ENCODE results near the gene ITGA5.

Gene ITGA5

DNA sequence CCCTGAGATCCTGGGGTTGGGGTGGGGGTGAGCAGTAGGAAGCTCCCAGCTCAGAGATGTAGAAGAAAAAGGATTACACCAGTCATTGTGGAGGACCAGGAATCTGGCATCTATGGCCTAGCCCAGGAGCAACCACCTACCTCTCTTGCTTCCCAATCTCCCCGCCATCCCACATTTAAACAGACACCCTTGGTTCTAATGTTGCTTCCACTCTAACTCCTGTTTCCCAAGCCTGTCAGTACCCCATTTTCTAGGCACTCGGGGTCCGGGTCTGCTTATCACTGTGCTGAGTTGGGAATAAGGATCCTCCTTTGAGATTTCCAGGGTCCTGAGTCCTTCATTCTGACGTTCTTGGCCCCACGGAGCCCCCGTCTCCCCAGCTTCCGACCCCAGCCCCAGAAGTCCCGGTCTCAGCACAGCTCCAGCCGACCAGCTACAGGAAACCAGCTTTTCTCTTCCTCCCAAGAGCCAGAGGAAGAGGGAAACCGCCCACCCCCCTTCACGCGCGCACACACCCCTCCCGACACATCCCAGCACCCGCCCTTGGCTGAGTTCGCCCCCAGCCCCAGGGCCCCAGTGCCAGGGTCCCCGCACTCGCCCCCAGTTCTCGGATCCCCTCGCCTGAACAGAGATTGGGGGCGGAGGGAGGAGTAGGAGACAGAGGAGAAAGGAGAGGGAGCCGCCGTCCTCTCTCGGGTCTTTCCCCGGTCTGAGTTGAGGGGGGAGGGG, 1.2 kb downstream of the ITGA5 start:
- Histone ChIP-seq H3K9me3 (ENCODE audit: control insufficient read depth in 1 of 2, low read length in 2 of 2) (no peaks in the 10 kb centered on the region), H3K27me3 (ENCODE audit: low read depth, low read length) (no peaks in the 10 kb centered on the region), H3K4me3 (ENCODE audit: low read depth in 1 of 2, low read length in 2 of 2) (peak overlapping the region; percentile 71 to 88), H3K27ac (ENCODE audit: low read length) (peak overlapping the region; percentile 95), H3K36me3 (ENCODE audit: control insufficient read depth in 1 of 2, insufficient read depth in 2 of 2, low read length in 2 of 2) (peaks cover 4 to 36% of the 10 kb centered on the region in 2 donors), H3K4me1 (ENCODE audit: control insufficient read depth in 1 of 2, insufficient read depth in 2 of 2, low read length in 2 of 2) (peaks cover 9 to 51% of the 10 kb centered on the region in 2 donors)

DNA sequence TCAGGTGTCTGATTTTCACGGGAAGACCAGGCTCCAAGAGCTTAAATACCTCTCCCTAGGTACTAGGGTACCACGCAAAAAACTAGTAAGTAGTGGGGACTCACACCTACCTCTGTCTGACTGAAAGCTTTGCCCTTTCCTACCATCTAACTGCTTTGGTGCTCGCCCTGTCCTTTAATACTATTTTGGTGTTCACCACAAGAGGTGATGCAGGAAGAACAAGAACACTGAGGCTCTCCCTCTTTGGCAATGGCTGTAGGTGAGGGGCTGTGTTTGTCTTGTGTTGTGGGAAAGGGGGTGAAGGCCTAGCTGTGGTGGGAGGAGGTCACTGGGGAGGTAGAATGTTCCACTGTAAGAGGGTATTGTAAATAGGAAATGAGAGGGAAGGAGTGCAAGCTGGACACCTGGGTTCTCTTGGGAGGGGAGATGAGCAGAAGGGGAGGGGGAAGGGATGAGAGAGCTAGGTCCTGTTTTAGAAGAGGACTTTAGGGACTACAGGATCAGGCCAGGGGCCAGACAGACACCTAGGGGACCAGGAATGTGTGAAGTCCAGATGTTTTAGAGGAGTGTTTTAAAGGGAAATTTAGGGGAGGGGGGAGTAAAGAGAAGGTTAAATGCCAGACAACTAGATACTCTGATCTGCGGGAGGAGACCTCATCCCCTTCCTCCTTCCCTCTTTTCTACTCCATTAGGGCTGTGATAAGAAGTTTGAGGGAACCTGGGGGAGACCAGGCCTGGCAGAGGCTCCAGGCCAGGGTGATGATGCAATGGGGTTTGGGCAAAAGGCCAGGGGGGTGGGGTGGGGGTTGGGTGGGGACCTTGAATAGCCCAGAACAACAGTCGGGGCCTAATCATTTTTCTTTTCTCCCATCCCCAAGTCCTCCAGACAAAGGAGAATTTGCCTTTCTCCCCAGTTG, 2.1 kb downstream of the ITGA5 start:
- Histone ChIP-seq H3K9me3 (ENCODE audit: control insufficient read depth in 1 of 2, low read length in 2 of 2) (no peaks in the 10 kb centered on the region), H3K4me1 (ENCODE audit: control insufficient read depth in 1 of 2, insufficient read depth in 2 of 2, low read length in 2 of 2) (peaks cover 10 to 59% of the 10 kb centered on the region in 2 donors), H3K27ac (ENCODE audit: low read length) (peak overlapping the region; percentile 95), H3K27me3 (ENCODE audit: low read depth, low read length) (no peaks in the 10 kb centered on the region), H3K36me3 (ENCODE audit: control insufficient read depth in 1 of 2, insufficient read depth in 2 of 2, low read length in 2 of 2) (peaks cover 4 to 36% of the 10 kb centered on the region in 2 donors), H3K4me3 (ENCODE audit: low read depth in 1 of 2, low read length in 2 of 2) (peak overlapping the region; percentile 71 to 88)

DNA sequence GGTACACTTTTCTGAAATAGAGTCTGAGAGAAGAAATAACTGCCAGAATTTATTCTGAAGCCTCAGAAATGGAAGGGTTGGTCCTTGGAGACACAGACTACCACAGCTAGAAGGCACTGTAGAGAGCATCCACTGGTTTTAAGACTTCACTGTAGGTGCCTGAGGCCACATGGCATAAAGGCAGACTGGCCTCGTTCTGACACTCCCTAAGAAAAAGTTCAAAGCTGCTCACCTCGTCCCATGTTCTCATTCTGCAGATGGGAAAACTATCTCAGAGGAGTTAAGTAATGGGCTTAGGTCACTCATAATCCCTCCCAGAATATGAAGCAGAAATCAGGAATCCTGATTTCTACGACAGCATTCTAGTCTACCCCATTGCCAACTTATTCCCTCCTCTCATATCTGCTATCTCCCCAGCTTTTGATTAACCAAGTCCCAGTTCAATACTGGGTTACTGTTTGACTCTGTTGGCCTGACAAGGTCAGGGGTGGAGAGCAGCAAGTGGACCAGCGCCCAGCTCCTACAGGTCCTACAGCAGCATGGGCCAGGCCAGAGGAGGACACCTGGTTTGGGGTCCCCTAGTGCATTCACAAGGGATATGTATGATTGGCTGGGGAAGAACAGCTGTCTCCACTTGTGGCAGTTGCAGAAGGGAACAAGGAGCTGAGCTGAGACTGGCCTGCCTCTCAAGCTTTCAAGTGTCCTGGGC, 3.7 kb downstream of the ITGA5 start:
- peaks cover 3 to 60% of the 10 kb centered on the region in 2 donors for H3K4me1 ChIP-seq (ENCODE audit: control insufficient read depth in 1 of 2, insufficient read depth in 2 of 2, low read length in 2 of 2)
- no peaks in the 10 kb centered on the region for H3K27me3 ChIP-seq (ENCODE audit: low read depth, low read length)
- no peaks in the 10 kb centered on the region for H3K9me3 ChIP-seq (ENCODE audit: control insufficient read depth in 1 of 2, low read length in 2 of 2)
- H3K4me3 ChIP-seq (ENCODE audit: low read depth in 1 of 2, low read length in 2 of 2), result peak overlapping the region; percentile 43 to 88
- H3K27ac ChIP-seq (ENCODE audit: low read length), result peak overlapping the region; percentile 95
- peaks cover 10 to 41% of the 10 kb centered on the region in 2 donors for H3K36me3 ChIP-seq (ENCODE audit: control insufficient read depth in 1 of 2, insufficient read depth in 2 of 2, low read length in 2 of 2)

DNA sequence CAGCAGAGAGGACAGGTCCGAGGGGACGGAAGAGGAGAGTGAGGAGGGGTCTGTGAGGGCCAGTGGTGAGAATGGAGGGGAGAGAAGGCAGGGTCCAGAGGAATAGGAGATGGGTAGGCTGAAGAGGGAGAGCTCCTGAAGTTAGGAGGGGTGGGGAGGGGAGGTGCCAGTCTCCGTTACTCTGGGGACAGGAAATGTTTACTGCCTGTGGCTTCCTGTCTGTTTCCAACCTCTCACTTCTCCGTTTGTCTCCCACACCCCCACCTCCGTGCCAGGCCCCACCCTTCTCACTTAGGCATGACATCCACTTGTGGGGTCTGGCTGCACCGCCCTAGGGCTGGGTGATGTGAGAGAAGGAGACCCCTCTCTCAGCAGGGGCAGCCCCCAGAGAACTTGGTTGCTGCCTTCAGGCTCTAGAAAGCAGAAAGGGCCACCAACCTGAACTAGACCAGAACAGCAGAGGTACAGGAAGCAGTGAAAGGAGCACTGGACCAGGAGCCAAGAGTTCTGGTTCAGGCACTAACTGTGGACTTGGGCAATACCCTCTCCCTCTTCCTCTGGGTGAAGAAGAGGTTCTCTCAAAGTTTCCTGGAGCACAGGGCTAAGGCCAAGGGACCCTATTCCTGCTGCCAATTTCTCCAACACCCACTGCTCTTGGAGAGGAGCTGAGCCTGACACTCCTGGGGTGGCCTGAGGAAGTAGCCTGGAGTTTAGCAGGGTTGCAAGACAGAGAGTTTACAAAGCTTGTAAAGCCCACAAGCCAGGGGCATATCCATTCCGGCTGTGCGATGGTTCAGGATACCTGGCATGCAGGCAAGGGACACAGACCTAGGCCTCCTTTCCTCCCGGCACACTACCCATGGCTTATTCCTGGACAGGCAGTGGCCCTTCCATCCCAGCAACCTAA, 5.5 kb downstream of the ITGA5 start:
- Histone ChIP-seq H3K9me3 (ENCODE audit: control insufficient read depth in 1 of 2, low read length in 2 of 2) (no peaks in the 10 kb centered on the region), H3K27ac (ENCODE audit: low read length) (peak overlapping the region; percentile 88), H3K36me3 (ENCODE audit: control insufficient read depth in 1 of 2, insufficient read depth in 2 of 2, low read length in 2 of 2) (peaks cover 19 to 44% of the 10 kb centered on the region in 2 donors), H3K4me1 (ENCODE audit: control insufficient read depth in 1 of 2, insufficient read depth in 2 of 2, low read length in 2 of 2) (peaks cover 3 to 66% of the 10 kb centered on the region in 2 donors), H3K27me3 (ENCODE audit: low read depth, low read length) (no peaks in the 10 kb centered on the region), H3K4me3 (ENCODE audit: low read depth in 1 of 2, low read length in 2 of 2) (peak overlapping the region; percentile 43 to 51)

- Histone ChIP-seq H3K9me3 (ENCODE audit: control insufficient read depth in 1 of 2, low read length in 2 of 2) (no peaks in the 10 kb centered on the region), H3K4me1 (ENCODE audit: control insufficient read depth in 1 of 2, insufficient read depth in 2 of 2, low read length in 2 of 2) (peaks cover 3 to 69% of the 10 kb centered on the region in 2 donors), H3K4me3 (ENCODE audit: low read depth in 1 of 2, low read length in 2 of 2) (peak overlapping the region; percentile 43 to 51), H3K27me3 (ENCODE audit: low read depth, low read length) (no peaks in the 10 kb centered on the region), H3K27ac (ENCODE audit: low read length) (peak overlapping the region; percentile 88), H3K36me3 (ENCODE audit: control insufficient read depth in 1 of 2, insufficient read depth in 2 of 2, low read length in 2 of 2) (peaks cover 19 to 45% of the 10 kb centered on the region in 2 donors)
These were observed 6.3 kb downstream of the ITGA5 start for GRCh38 chr12:54412786-54413185.

GRCh38 chr12:54412348-54412747, 6.7 kb downstream of the ITGA5 start:
- Histone ChIP-seq H3K36me3 (ENCODE audit: control insufficient read depth in 1 of 2, insufficient read depth in 2 of 2, low read length in 2 of 2) (peaks cover 24 to 48% of the 10 kb centered on the region in 2 donors), H3K27me3 (ENCODE audit: low read depth, low read length) (no peaks in the 10 kb centered on the region), H3K4me1 (ENCODE audit: control insufficient read depth in 1 of 2, insufficient read depth in 2 of 2, low read length in 2 of 2) (peaks cover 3 to 74% of the 10 kb centered on the region in 2 donors), H3K27ac (ENCODE audit: low read length) (peak overlapping the region; percentile 88), H3K9me3 (ENCODE audit: control insufficient read depth in 1 of 2, low read length in 2 of 2) (no peaks in the 10 kb centered on the region), H3K4me3 (ENCODE audit: low read depth in 1 of 2, low read length in 2 of 2) (peak overlapping the region; percentile 43 to 51)

DNA sequence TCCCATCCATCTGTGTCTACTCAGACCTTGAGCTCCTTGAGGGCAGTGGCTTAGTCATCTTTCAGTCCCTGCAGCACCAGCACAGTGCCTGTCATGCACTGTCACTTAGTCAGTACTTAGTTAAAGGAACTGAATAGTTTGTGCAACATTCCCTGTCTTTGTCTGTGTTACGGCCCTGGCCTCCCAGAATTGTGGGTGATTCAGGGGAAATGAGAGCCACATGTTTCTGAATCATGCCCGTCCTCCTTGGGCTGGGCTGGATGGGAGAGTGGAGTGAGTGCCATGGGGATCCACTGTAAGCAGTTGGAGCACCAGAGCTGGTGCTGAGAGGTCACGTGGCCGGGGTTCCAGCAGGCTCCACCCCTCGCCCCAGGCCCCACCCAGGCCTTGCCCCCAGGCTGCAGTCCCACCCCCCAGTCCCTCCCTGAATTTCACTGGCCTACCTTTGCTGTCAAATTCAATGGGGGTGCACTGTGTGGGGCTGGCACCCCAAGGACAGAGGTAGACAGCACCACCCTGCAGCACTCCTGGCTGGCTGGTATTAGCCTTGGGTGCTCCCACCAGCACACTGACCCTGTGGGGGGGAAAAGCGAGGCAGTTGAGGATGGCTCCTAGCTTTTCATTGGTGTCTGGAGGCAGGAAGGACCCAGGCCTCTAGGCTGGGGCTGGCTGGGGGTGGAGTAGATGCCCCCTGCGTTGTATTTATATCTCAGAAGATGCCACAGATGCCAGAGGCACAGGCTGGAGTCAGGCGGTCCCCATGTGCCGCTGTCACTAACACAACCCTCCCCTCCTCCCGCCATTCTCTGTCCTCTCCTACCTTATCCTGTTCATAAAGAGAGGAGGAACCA, 7.5 kb downstream of the ITGA5 start:
- Histone ChIP-seq H3K36me3 (ENCODE audit: control insufficient read depth in 1 of 2, insufficient read depth in 2 of 2, low read length in 2 of 2) (peaks cover 31 to 51% of the 10 kb centered on the region in 2 donors), H3K4me3 (ENCODE audit: low read depth in 1 of 2, low read length in 2 of 2) (peak overlapping the region in 1 of 2 donors; percentile 51), H3K27ac (ENCODE audit: low read length) (peak overlapping the region; percentile 88)

GRCh38 chr12:54409267-54409666, 9.8 kb downstream of the ITGA5 start:
- Histone ChIP-seq H3K4me3 (ENCODE audit: low read depth in 1 of 2, low read length in 2 of 2) (no peak overlapping the region), H3K27ac (ENCODE audit: low read length) (no peak overlapping the region), H3K9me3 (ENCODE audit: control insufficient read depth in 1 of 2, low read length in 2 of 2) (no peaks in the 10 kb centered on the region), H3K36me3 (ENCODE audit: control insufficient read depth in 1 of 2, insufficient read depth in 2 of 2, low read length in 2 of 2) (peaks cover 53 to 74% of the 10 kb centered on the region in 2 donors), H3K4me1 (ENCODE audit: control insufficient read depth in 1 of 2, insufficient read depth in 2 of 2, low read length in 2 of 2) (peaks cover 3 to 59% of the 10 kb centered on the region in 2 donors), H3K27me3 (ENCODE audit: low read depth, low read length) (no peaks in the 10 kb centered on the region)

More for the DNA sequence above, 7.5 kb downstream of the ITGA5 start:
- Histone ChIP-seq H3K9me3 (ENCODE audit: control insufficient read depth in 1 of 2, low read length in 2 of 2) (no peaks in the 10 kb centered on the region), H3K4me1 (ENCODE audit: control insufficient read depth in 1 of 2, insufficient read depth in 2 of 2, low read length in 2 of 2) (peaks cover 3 to 68% of the 10 kb centered on the region in 2 donors), H3K27me3 (ENCODE audit: low read depth, low read length) (no peaks in the 10 kb centered on the region)

- peaks cover 64 to 88% of the 10 kb centered on the region in 2 donors for H3K36me3 ChIP-seq (ENCODE audit: control insufficient read depth in 1 of 2, insufficient read depth in 2 of 2, low read length in 2 of 2)
- H3K4me3 ChIP-seq (ENCODE audit: low read depth in 1 of 2, low read length in 2 of 2), result no peak overlapping the region
- H3K4me1 ChIP-seq (ENCODE audit: control insufficient read depth in 1 of 2, insufficient read depth in 2 of 2, low read length in 2 of 2), result peaks cover 3 to 39% of the 10 kb centered on the region in 2 donors
- no peak overlapping the region for H3K27ac ChIP-seq (ENCODE audit: low read length)
- no peaks in the 10 kb centered on the region for H3K9me3 ChIP-seq (ENCODE audit: control insufficient read depth in 1 of 2, low read length in 2 of 2)
- H3K27me3 ChIP-seq (ENCODE audit: low read depth, low read length), result no peaks in the 10 kb centered on the region
These were observed 11.7 kb downstream of the ITGA5 start for GRCh38 chr12:54407183-54407905.
